ENCODE data around the gene PIP4P1. TPM values are rescaled to one million over a fixed set of nuclear protein-coding genes. Genes with fewer than 3 reads are reported as not detected.

Gene PIP4P1
- total and polyA plus RNA-seq, 2 of the 8 experiments (the other 6 are each of a cell fraction or from before 2014, with no cell fraction given): 29.5 to 60.0 TPM

DNA sequence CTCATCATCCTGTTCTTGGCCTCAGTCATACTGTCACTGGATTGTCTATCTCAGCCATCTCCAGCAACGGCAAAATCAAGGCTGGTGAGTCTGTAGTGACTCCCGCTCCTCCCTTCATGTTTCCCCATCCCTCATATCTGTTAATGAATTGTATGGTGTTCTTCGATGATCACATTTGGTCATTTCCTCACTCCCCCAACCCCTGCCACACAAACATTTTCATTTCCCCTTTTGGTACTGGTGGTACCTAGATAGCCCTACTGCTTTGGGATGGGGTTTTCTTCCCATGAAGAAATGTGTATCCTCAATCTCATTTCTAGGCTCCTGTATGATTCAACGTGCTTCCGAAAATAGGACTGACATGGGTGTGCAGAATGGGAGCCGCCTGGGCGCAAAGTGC is 22.6 kb downstream of the PIP4P1 start:
- no peak overlapping the region for H2BK120ac ChIP-seq (replicated peaks; ENCODE audit: low read depth, low read length)
- H3K27me3 ChIP-seq (replicated peaks in 1 of 4; ENCODE audit: control insufficient read depth in 3 of 4, extremely low read depth in 1 of 4, insufficient read depth in 3 of 4, low read length in 3 of 4): peaks cover 0 to 20% (median 14%) of the 10 kb centered on the region in 4 experiments; a peak in 5 of 7 replicates
- H2BK5ac ChIP-seq (ENCODE audit: low read depth, low read length): no peak overlapping the region
- no peak overlapping the region for H4K5ac ChIP-seq (ENCODE audit: insufficient read length, low read depth, low read length)
- no peak overlapping the region for H3K18ac ChIP-seq (ENCODE audit: extremely low read depth, low read length)
- no peaks in the 10 kb centered on the region for H3K23me2 ChIP-seq (ENCODE audit: low read depth, low read length)
- no peak for TF ChIP-seq CREB1 (IDR thresholded peaks at IDR 0.05)
- no peak for TF ChIP-seq RFX5 (IDR thresholded peaks at IDR 0.05; ENCODE audit: borderline replicate concordance, low read depth, low read length)
- no peak for TF ChIP-seq TAF7 (optimal IDR thresholded peaks at IDR 0.05; ENCODE audit: borderline replicate concordance, low read depth, low read length)
- TF ChIP-seq CEBPB (IDR thresholded peaks at IDR 0.05; ENCODE audit: low read depth, low read length): no peak
- no peak for TF ChIP-seq ZNF274 (IDR thresholded peaks at IDR 0.05; ENCODE audit: borderline replicate concordance, extremely low read depth, low read length)
- H2AFZ ChIP-seq (ENCODE audit: low read length): no peak overlapping the region
- no peaks in the 10 kb centered on the region for H3K9me3 ChIP-seq (ENCODE audit: insufficient read depth in 2 of 2, low read depth in 1 of 2, low read length in 1 of 2)
- no peak overlapping the region; a peak in 1 of 7 replicates for H3K9ac ChIP-seq (replicated peaks in 1 of 4; ENCODE audit: extremely low read depth in 1 of 4, low read depth in 3 of 4, low read length in 3 of 4)
- H4K91ac ChIP-seq (replicated peaks; ENCODE audit: insufficient read length, low read length): no peak overlapping the region
- H3K36me3 ChIP-seq (ENCODE audit: control insufficient read depth in 2 of 4, insufficient read depth in 4 of 4, low read length in 3 of 4): no peaks in the 10 kb centered on the region
- H4K20me1 ChIP-seq (replicated peaks in 1 of 2; ENCODE audit: control insufficient read depth in 1 of 2, insufficient read depth in 2 of 2, low read length in 2 of 2): no peaks in the 10 kb centered on the region
- no peak overlapping the region for H3K27ac ChIP-seq (ENCODE audit: low read depth, low read length)
- H3K79me1 ChIP-seq (ENCODE audit: low read depth, low read length): no peaks in the 10 kb centered on the region
- no peak overlapping the region for H3K4me3 ChIP-seq (ENCODE audit: extremely low read depth in 1 of 4, insufficient read depth in 2 of 4, low read depth in 3 of 4, low read length in 4 of 4)
- no peak overlapping the region for H2BK12ac ChIP-seq (ENCODE audit: low read depth, low read length)
- ChIA-PET CTCF (ENCODE audit: partially characterized antibody) (interaction anchor here (1.0 to 1.1 kb wide), 3 partner anchors 9 to 24 kb away, joined by 3 to 4 read pairs (median 3); no protein-coding TSS in a partner anchor), POLR2A (ENCODE audit: partially characterized antibody) (interaction anchor here (6.0 kb wide), 1 partner anchor 9 kb away, joined by 54 read pairs; no protein-coding TSS in a partner anchor)
- FAIRE-seq (no peak), DNase-seq (ENCODE audit: low read depth in 1 of 2, low spot score in 2 of 2) (no peak)
- peaks cover 4 to 10% (median 9%) of the 10 kb centered on the region in 4 experiments; a peak in 6 of 7 replicates for H3K4me1 ChIP-seq (replicated peaks in 1 of 4; ENCODE audit: control insufficient read depth in 3 of 4, insufficient read depth in 4 of 4, low read length in 3 of 4)
- H3K4ac ChIP-seq (replicated peaks; ENCODE audit: insufficient read length, low read depth, low read length): no peak overlapping the region
- no peak overlapping the region for H3K14ac ChIP-seq (ENCODE audit: insufficient read length)
- no peak overlapping the region for H3K23ac ChIP-seq (ENCODE audit: insufficient read length)
- no peak overlapping the region for H2BK15ac ChIP-seq (ENCODE audit: low read length)
- no peak overlapping the region for H2BK20ac ChIP-seq (ENCODE audit: low read length)
- WGBS, 2 experiments (ENCODE audit: extremely low coverage in 1 of 2, insufficient coverage in 1 of 2, insufficient read length in 1 of 2, insufficient replicate concordance in 2 of 2, low coverage in 1 of 2, low lambda C conversion rate in 2 of 2, missing lambda C conversion rate in 1 of 2): 91% methylated on average over 7 of the region's 7 CpGs; no CpG with 5 or more reads in 1 of the 2 experiments
- no peak overlapping the region for H4K8ac ChIP-seq (ENCODE audit: extremely low read depth, insufficient read depth, low read length)
- H3K4me2 ChIP-seq (ENCODE audit: insufficient read depth in 1 of 2, low read depth in 2 of 2, low read length in 2 of 2): no peak overlapping the region
- no peaks in the 10 kb centered on the region for H3K79me2 ChIP-seq (ENCODE audit: control insufficient read depth in 1 of 2, insufficient read depth in 2 of 2, low read length in 2 of 2)
- H2AK5ac ChIP-seq (ENCODE audit: low read depth, low read length): no peak overlapping the region
- no peak overlapping the region for H3K56ac ChIP-seq (replicated peaks; ENCODE audit: insufficient read length, low read depth, low read length)
